HG03097 (cell line): Measurements from ENCODE around the gene TMED6.
"Not testable (repeated sequence)": the region's sequence is repeated elsewhere in the genome, so short reads cannot be mapped to it uniquely, and the experiment has no call there.

Source experiments
- ATAC-seq: cut with Tn5 transposase; IDR thresholded peaks from one replicate; pipeline ENCODE4 v1.9.1; 2021; ENCODE audit not compliant: unreplicated experiment, low FRiP score

TMED6 gene

GRCh38 chr16:69363281-69363717, 11.7 kb upstream of the TMED6 start:
- ATAC-seq, result no peak

GRCh38 chr16:69360070-69360469, 8.5 kb upstream of the TMED6 start:
- ATAC-seq, result not testable (repeated sequence)

- no peak for ATAC-seq
Measured at GRCh38 chr16:69350536-69351133, 951 bp downstream of the TMED6 start.

- ATAC-seq, result no peak
Measured at GRCh38 chr16:69349536-69349935, 2.0 kb downstream of the TMED6 start.

GRCh38 chr16:69348222-69348621, 3.4 kb downstream of the TMED6 start:
- ATAC-seq, result no peak

GRCh38 chr16:69346683-69347082, 4.9 kb downstream of the TMED6 start:
- ATAC-seq, result no peak

- ATAC-seq, result no peak
Measured at GRCh38 chr16:69345923-69346322, 5.7 kb downstream of the TMED6 start.

GRCh38 chr16:69344171-69344570, 7.4 kb downstream of the TMED6 start:
- no peak for ATAC-seq

- ATAC-seq, result no peak
Measured at GRCh38 chr16:69340095-69340644, 11.4 kb downstream of the TMED6 start.

GRCh38 chr16:69339289-69340094, 12.1 kb downstream of the TMED6 start, which contains the start of the genes COG8 and NIP7:
TSS of gene COG8 (minus strand) at chr16:69339564. CDS start at chr16:69339552, 12 bp downstream.
TSS of gene NIP7 (plus strand) at chr16:69339772. CDS start at chr16:69339830, 58 bp downstream.
- ATAC-seq, result peak; percentile 85

GRCh38 chr16:69338557-69339288, 12.9 kb downstream of the TMED6 start:
- no peak for ATAC-seq

- ATAC-seq, result no peak
Measured at GRCh38 chr16:69334696-69335095, 16.9 kb downstream of the TMED6 start.

GRCh38 chr16:69330286-69331109, 21.1 kb downstream of the TMED6 start, which contains the start of gene PDF:
TSS of gene PDF (minus strand) at chr16:69330588. CDS start at chr16:69330570, 18 bp downstream.
- peak; percentile 90 for ATAC-seq

- ATAC-seq, result no peak
Measured at GRCh38 chr16:69329369-69330285, 22.0 kb downstream of the TMED6 start.

GRCh38 chr16:69328854-69329316, 22.7 kb downstream of the TMED6 start:
- no peak for ATAC-seq

- ATAC-seq, result no peak
Measured at GRCh38 chr16:69327585-69328310, 23.8 kb downstream of the TMED6 start.

- no peak for ATAC-seq
Measured at GRCh38 chr16:69326172-69326873, 25.3 kb downstream of the TMED6 start.

- no peak for ATAC-seq
Measured at GRCh38 chr16:69325784-69326171, 25.8 kb downstream of the TMED6 start.
